ENCODE data around the gene LHFPL4.
"Not testable (repeated sequence)": the region's sequence is repeated elsewhere in the genome, so short reads cannot be mapped to it uniquely, and the experiment has no call there.

Gene LHFPL4

DNA sequence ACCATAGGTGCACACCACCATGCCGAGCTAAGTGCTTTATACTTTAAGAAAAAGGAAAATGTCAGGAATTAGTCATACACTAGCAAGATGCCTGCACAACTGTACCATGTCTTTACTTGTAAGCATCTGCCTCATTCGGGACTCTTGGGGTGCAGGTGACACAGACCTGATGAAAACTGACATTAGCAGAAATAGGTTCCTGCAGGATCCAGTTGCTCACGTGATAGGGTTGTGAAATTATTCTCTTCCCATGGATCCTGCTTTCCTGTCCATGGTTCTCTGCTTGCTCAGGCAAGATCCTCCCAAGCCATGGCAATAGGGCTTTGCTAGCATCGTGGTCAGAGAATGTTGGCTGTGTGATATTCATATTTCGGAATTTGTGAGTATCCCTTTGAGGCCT is 10.2 kb upstream of the LHFPL4 start:
- intact Hi-C loops (cut with micrococcal nuclease), result no loop called here
- no peaks in the 10 kb centered on the region for H3K36me3 Mint-ChIP-seq (ENCODE audit: low read depth)

GRCh38 chr3:9560056-9560455 is 6.4 kb upstream of the LHFPL4 start:
- H3K4me3 Mint-ChIP-seq; H3K36me3 Mint-ChIP-seq (ENCODE audit: low read depth); H3K4me1 Mint-ChIP-seq (ENCODE audit: low read depth); intact Hi-C loops (cut with micrococcal nuclease); H3K27ac Mint-ChIP-seq; H3K9me3 Mint-ChIP-seq: not testable (repeated sequence)
- H3K27me3 Mint-ChIP-seq, result peaks cover 21% of the 10 kb centered on the region

More for the DNA sequence above, 10.2 kb upstream of the LHFPL4 start:
- Mint-ChIP-seq H3K27me3 (peaks cover 2% of the 10 kb centered on the region), H3K4me1 (ENCODE audit: low read depth) (no peaks in the 10 kb centered on the region), H3K9me3 (no peaks in the 10 kb centered on the region), H3K27ac (no peak overlapping the region), H3K4me3 (no peak overlapping the region)

DNA sequence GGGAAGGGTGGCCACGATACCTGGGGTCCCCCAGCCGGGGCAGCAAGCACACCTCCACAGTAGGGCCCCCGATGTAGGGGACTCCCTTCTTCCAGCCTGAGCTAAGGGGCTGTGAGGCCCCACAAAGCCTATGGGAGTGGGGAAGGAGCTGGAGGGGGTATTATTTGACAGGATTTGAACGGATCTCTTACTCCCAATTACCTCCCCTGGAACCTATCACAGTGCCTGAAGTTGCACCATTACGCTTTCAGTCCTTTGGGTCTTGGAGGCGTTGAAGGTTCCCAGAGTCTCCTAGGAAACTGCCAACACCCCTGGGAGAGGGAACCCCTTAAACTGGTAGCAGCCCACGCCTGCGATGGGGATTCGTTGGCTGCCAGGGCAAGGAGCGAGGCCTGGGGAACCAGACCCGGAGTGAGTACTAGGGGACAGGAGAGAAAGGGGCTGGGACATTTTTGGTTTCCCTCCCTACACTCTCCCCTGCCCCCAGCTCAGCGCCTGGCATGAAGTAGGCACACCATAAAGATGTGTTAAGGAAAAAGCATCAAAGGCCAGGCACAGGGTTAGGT is 409 bp upstream of the LHFPL4 start:
- Mint-ChIP-seq H3K27ac (no peak overlapping the region), H3K4me3 (no peak overlapping the region), H3K27me3 (peaks cover 66% of the 10 kb centered on the region), H3K4me1 (ENCODE audit: low read depth) (peaks cover 10% of the 10 kb centered on the region), H3K9me3 (no peaks in the 10 kb centered on the region), H3K36me3 (ENCODE audit: low read depth) (no peaks in the 10 kb centered on the region)
- intact Hi-C loops (cut with micrococcal nuclease), result no loop called here

DNA sequence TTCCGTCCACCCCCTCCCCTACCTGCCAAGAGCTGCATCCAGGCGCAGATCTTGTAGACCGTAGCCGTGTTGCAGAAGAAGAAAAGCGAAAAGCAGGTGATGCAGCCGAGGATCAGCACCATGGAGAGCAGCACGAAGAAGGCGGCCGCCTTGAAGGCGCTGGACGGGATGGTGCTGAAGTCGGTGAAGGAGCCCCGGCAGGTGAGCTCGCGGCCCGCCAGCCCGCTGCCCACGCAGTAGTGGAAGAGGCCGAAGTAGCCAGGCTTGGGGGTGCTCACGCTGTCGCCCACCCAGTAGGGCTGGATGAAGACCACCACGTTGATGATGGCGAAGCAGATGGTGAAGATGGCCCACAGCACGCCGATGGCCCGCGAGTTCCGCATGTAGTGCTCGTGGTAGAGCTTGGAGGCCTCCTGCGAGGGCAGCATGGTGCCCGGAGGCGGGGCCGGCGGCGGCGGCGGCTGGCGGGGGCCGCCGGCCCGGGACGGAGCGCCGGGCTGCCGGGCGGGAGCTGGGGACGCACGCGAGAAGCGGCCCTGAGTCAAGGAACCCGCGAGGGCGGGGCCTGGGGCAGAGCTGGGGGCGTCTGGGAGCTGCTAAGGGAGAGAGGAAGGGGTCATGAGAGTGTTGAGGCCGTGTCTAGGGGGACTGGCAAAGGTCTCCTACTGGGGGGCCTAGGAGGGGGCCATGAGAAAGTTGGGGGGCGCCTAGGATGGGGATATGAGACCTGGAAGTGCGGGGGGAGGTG is 1.2 kb downstream of the LHFPL4 start:
- Mint-ChIP-seq H3K4me1 (ENCODE audit: low read depth) (peaks cover 10% of the 10 kb centered on the region), H3K27ac (no peak overlapping the region), H3K36me3 (ENCODE audit: low read depth) (no peaks in the 10 kb centered on the region), H3K9me3 (no peaks in the 10 kb centered on the region), H3K27me3 (peaks cover 67% of the 10 kb centered on the region), H3K4me3 (no peak overlapping the region)
- intact Hi-C loops (cut with micrococcal nuclease), result no loop called here

DNA sequence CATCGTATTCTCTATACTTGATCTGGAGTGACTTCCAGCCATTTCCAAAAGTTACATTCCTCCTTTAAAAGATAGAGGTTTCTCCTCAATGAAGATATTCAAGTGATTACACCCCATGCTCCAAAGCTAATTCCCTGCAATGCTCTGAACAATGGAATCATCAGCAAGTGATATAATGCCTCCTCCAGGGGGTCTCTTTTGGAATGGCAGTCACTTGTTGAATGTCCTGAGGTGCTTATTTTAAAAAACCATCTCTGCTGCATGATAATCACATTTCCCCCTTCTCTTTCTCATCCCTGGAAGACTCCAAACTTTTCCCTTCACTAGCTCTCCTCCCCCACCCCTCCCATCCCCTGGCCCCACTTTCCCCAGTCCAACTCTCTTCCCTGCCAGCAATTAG is 2.6 kb downstream of the LHFPL4 start:
- Mint-ChIP-seq H3K27me3 (peaks cover 56% of the 10 kb centered on the region), H3K27ac (no peak overlapping the region), H3K4me3 (no peak overlapping the region), H3K4me1 (ENCODE audit: low read depth) (peaks cover 10% of the 10 kb centered on the region), H3K9me3 (no peaks in the 10 kb centered on the region), H3K36me3 (ENCODE audit: low read depth) (no peaks in the 10 kb centered on the region)
- intact Hi-C loops (cut with micrococcal nuclease), result no loop called here

GRCh38 chr3:9549600-9549999 is 4.0 kb downstream of the LHFPL4 start:
- peaks cover 48% of the 10 kb centered on the region for H3K27me3 Mint-ChIP-seq
- H3K27ac Mint-ChIP-seq, result no peak overlapping the region
- no peaks in the 10 kb centered on the region for H3K36me3 Mint-ChIP-seq (ENCODE audit: low read depth)
- H3K4me3 Mint-ChIP-seq, result no peak overlapping the region
- no peaks in the 10 kb centered on the region for H3K9me3 Mint-ChIP-seq
- intact Hi-C loops (cut with micrococcal nuclease), result no loop called here
- peaks cover 10% of the 10 kb centered on the region for H3K4me1 Mint-ChIP-seq (ENCODE audit: low read depth)

GRCh38 chr3:9548991-9549390 is 4.6 kb downstream of the LHFPL4 start:
- Mint-ChIP-seq H3K27ac (no peak overlapping the region), H3K4me1 (ENCODE audit: low read depth) (peaks cover 10% of the 10 kb centered on the region), H3K4me3 (no peak overlapping the region), H3K36me3 (ENCODE audit: low read depth) (no peaks in the 10 kb centered on the region), H3K27me3 (peaks cover 44% of the 10 kb centered on the region), H3K9me3 (no peaks in the 10 kb centered on the region)
- intact Hi-C loops (cut with micrococcal nuclease), result no loop called here

- no peak overlapping the region for H3K4me3 Mint-ChIP-seq
Observed at GRCh38 chr3:9542182-9542581, 11.4 kb downstream of the LHFPL4 start.

DNA sequence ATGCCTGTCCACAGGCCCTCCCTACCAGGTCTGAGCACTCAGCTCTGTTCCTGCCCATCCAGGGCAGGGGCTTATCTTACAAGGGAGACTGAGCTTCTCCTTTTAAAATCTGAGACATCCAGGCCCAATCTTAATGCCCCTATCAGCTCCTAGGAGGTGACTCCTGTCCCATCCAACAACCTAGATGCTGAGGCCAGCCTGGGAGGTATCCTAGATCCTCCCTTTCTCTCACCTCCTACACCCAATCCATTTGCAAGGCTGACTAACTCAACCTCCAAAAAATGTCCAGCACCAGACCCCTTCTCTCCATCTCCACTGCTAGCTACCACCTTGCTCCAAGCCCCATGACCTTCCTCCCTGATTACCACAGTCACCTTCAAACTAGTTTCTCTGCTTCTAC is 17.4 kb downstream of the LHFPL4 start:
- Mint-ChIP-seq H3K27me3 (peaks cover 10% of the 10 kb centered on the region), H3K27ac (no peak overlapping the region), H3K4me3 (no peak overlapping the region), H3K36me3 (ENCODE audit: low read depth) (no peaks in the 10 kb centered on the region), H3K9me3 (no peaks in the 10 kb centered on the region), H3K4me1 (ENCODE audit: low read depth) (no peaks in the 10 kb centered on the region)
- intact Hi-C loops (cut with micrococcal nuclease), result no loop called here

More at GRCh38 chr3:9542182-9542581, 11.4 kb downstream of the LHFPL4 start:
- Mint-ChIP-seq H3K27ac (no peak overlapping the region), H3K4me1 (ENCODE audit: low read depth) (no peaks in the 10 kb centered on the region), H3K36me3 (ENCODE audit: low read depth) (no peaks in the 10 kb centered on the region), H3K9me3 (no peaks in the 10 kb centered on the region), H3K27me3 (peaks cover 13% of the 10 kb centered on the region)
- intact Hi-C loops (cut with micrococcal nuclease), result no loop called here

DNA sequence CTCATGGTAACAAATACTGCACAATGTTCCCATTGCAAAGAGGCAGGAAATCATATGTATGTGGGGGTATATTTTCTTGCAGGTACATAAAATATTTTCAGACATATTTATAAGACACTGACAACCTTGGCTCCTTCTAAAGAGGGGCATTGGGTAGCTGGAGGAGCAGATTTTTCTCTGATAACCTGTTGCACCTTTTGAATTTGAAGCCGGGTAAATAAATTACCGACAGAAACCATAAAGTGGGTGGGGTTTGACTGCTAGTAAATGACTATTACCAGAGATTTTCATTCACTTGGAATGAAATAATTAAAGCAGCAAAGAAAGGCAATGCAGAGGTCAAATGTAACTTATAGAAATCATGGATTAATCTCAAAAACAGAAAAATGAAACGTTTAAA is 19.2 kb downstream of the LHFPL4 start:
- no peak overlapping the region for H3K27ac Mint-ChIP-seq
- H3K27me3 Mint-ChIP-seq, result peaks cover 10% of the 10 kb centered on the region
- no peaks in the 10 kb centered on the region for H3K4me1 Mint-ChIP-seq (ENCODE audit: low read depth)
- no peak overlapping the region for H3K4me3 Mint-ChIP-seq
- H3K9me3 Mint-ChIP-seq, result no peaks in the 10 kb centered on the region
- intact Hi-C loops (cut with micrococcal nuclease), result no loop called here
- H3K36me3 Mint-ChIP-seq (ENCODE audit: low read depth), result no peaks in the 10 kb centered on the region

- H3K27me3 Mint-ChIP-seq, result peaks cover 31% of the 10 kb centered on the region
- H3K9me3 Mint-ChIP-seq, result no peaks in the 10 kb centered on the region
- H3K36me3 Mint-ChIP-seq (ENCODE audit: low read depth), result no peaks in the 10 kb centered on the region
- no peaks in the 10 kb centered on the region for H3K4me1 Mint-ChIP-seq (ENCODE audit: low read depth)
- H3K4me3 Mint-ChIP-seq, result no peak overlapping the region
- intact Hi-C loops (cut with micrococcal nuclease), result no loop called here
- no peak overlapping the region for H3K27ac Mint-ChIP-seq
Observed at GRCh38 chr3:9525078-9525477, 28.5 kb downstream of the LHFPL4 start.

GRCh38 chr3:9514956-9515355 is 38.7 kb downstream of the LHFPL4 start:
- intact Hi-C loops (cut with micrococcal nuclease), result no loop called here
- Mint-ChIP-seq H3K27ac (no peak overlapping the region), H3K36me3 (ENCODE audit: low read depth) (no peaks in the 10 kb centered on the region), H3K27me3 (peaks cover 22% of the 10 kb centered on the region), H3K4me3 (no peak overlapping the region), H3K4me1 (ENCODE audit: low read depth) (no peaks in the 10 kb centered on the region), H3K9me3 (no peaks in the 10 kb centered on the region)

DNA sequence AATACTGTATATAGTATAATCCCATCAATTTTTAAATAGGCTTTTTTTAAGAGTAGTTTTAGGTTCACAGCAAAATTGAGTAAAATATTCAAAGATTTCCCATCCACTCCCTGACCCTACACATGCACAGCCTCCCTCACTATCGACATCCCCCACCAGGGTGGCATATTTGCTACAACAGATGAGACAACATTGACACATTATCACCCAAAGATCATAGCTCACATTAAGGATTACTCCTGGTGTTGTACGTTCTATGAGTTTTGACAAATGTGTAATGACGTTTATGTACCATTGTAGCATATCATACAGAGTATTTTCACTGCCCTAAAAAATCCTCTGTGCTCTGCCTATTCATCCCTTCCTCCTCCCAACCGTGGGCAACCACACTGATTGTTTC is 39.3 kb downstream of the LHFPL4 start:
- intact Hi-C loops (cut with micrococcal nuclease), result no loop called here
- H3K4me1 Mint-ChIP-seq (ENCODE audit: low read depth), result no peaks in the 10 kb centered on the region
- H3K27ac Mint-ChIP-seq, result no peak overlapping the region
- H3K4me3 Mint-ChIP-seq, result no peak overlapping the region
- no peaks in the 10 kb centered on the region for H3K9me3 Mint-ChIP-seq
- H3K36me3 Mint-ChIP-seq (ENCODE audit: low read depth), result no peaks in the 10 kb centered on the region
- H3K27me3 Mint-ChIP-seq, result peaks cover 22% of the 10 kb centered on the region

DNA sequence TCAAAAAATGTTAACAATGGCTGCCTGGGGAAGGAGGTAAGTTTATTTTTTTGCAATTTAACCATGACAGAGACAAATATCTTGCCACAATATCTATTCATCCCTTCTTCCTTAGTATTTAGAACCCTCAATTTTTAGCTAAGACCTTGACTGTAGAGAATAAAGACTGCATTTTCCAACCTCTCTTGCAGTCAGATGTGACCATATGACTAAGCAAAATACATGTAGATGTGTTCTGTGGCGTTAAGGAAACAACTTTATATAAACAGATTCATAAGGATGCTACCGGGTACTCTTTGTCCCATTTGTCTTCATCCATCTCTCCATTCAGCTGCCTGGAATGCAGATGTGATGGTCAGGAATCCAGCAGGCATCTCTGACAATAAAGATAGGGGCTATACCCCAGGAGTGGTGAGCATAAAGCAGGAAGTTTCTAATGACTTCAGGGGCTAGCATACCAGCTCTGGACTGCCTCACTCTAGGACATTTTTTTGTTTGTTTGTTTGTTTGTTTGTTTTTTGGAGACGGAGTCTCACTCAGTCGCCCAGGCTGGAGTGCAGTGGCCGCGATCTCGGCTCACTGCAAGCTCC is 41.1 kb downstream of the LHFPL4 start:
- H3K9me3 Mint-ChIP-seq, result no peaks in the 10 kb centered on the region
- no peaks in the 10 kb centered on the region for H3K36me3 Mint-ChIP-seq (ENCODE audit: low read depth)
- no peaks in the 10 kb centered on the region for H3K4me1 Mint-ChIP-seq (ENCODE audit: low read depth)
- no peak overlapping the region for H3K4me3 Mint-ChIP-seq
- peaks cover 32% of the 10 kb centered on the region for H3K27me3 Mint-ChIP-seq
- H3K27ac Mint-ChIP-seq, result no peak overlapping the region
- intact Hi-C loops (cut with micrococcal nuclease), result no loop called here

All from dendritic cell treated with granulocyte-macrophage colony-stimulating factor and Interleukin-4, amounts not matched to agents 40 ng/mL and 50 ng/mL, for 4 days (primary cell).